Stimulated activated CD8-positive, alpha-beta memory T cell treated with anti-CD3 and anti-CD28 coated beads, Interleukin-15, amount 100 ng/mL, for 48 hours (primary cell): ENCODE data around the gene OSTC.
"Not testable (repeated sequence)": the region's sequence is repeated elsewhere in the genome, so short reads cannot be mapped to it uniquely, and the experiment has no call there.

Experiments used
- DNase-seq, 2 donors: peaks; one replicate each; pipeline ENCODE4 v3.0.0-alpha.2; 2020; ENCODE audit warnings: low read depth in 2 of 2

Gene OSTC

DNA sequence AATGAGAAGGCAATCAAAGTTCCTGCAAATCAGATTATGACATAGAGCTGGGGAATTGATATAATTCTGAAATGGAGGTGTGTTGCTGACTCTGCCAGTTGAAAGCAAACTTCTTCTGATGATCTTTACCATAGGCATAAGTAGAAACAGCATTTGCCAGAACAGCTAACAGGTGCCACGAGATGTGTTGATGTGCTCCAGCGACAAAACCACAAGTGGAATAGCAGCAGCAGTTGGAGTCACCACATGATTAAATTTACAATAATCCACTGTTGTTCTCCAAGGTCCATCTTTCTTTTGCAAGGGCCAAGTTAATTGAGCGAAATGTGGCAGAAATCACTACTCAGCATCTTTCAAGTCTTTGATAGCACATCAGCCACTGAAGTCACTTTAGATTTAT is 3.7 kb upstream of the OSTC start:
- DNase-seq, result no peak

DNA sequence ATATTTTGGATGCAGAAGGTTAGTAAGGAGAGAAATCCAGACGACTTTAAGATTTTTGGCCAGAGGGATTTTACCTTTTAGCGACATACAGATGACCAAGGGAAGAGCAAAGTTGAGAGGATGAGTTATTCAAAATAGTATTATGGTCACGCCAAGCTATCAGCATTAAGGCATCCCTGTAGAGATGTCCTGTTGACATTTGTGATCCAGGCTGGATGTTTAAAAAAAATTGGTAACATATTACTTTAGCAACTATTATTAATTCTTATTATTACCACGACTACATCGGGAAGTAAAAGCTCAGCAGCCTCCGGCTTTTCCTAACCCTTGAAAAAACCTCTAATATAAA is 562 bp upstream of the OSTC start:
- no peak for DNase-seq

DNA sequence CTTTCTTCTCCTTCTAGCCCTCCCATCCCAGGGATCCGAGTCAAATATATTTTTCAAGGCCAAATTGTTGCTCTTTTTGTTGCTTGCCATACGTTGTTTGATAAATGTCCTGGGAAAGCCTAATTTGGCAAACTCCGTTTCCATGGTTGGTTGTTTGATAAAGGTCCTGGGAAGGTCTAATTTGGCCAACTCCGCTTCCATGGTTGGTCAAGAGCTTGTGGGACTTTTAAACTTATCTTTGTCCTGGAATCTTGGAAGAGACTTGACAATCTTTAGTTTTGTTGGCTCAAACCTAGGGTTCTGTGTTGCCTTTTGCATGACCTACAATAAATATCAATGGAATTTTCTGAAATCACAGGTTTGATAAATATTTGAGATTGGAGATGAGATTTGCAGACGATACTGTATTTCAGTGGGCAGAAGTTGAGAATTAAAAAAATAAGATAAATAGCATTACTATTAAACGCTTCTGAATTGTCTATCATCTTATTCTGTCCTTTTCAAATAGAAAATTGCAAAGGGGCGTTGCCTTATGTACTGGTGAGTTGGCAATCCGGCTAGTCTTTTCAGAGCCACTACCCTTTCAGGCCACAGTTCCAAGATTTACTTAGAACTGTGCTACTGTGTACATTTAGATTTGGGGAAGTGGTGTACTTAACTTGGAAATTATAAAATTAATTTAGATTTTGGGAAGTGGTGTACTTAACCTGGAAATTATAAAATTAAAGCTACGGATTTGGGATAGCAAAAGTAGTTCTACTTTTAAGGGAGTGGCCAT is 804 bp downstream of the OSTC start:
- DNase-seq, result no peak

DNA sequence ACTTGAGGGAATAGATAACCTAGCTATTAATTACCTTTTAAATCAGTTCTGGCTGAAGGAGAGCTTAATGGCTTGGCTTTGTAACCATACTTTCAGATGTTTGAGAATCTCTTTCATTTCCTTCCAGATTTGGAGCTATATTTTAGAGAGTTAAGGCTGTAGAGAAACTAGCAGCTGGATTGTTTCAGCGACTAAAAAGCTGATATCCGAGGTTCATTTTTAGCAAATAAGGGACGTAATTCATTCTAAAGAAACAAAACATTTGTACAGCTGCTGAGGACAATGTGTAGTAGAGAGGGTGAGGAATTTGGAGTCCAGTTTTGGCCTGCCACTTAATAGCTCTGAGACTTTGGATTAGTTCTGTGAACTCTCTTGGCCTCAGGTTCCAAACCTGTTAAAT is 12.2 kb downstream of the OSTC start:
- DNase-seq, result no peak

DNA sequence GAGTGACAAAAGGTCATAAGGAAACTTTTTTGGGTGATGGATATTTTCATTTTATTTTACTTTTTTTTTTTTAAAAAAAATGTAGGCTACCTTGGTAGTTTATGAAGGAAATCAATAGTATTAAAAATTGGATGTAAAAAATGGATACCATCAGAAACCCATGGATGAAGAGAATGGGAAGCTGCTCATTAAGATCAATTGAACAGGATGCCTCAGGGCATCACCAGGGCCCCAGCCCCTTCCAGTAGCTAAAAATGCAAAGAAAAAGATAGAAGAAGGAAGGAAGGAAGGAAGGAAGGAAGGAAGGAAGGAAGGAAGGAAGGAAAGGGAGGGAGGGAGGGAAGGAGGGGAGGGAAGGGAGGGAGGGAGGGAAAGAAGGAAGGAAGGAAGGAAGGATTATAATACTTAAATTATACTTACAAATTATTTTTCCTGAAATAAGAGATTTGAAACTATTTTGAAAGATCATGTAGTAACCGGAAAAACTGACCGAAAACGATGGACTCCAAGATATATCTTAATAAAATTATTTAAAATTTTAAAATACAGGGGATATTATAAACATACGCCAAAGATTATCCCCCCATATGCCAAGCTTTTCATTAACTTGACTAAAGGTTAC is 24.1 kb downstream of the OSTC start:
- no peak for DNase-seq

DNA sequence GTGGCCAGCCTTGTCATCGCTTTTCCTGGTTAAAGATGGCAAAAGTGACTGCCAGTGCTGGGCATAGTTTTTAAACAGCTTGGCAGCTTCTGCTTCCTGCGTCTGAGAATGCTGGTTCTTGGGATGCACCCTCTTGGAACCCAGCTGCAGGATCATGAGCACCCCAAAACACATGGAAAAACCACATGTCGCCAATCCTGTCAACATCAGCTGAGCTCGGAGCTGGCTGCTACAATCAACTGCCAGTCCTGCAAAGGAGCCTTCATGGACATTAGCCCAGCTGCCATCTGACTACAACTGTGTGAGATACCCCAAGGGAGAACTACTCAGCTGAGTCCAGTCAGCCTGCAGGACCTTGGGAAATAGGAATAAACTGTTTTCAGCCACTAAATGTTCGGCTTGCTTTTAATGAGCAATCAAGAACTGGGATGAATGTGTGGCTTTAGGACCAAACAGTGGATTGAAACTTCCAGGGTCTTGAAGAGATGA is 31.0 kb downstream of the OSTC start:
- no peak for DNase-seq

DNA sequence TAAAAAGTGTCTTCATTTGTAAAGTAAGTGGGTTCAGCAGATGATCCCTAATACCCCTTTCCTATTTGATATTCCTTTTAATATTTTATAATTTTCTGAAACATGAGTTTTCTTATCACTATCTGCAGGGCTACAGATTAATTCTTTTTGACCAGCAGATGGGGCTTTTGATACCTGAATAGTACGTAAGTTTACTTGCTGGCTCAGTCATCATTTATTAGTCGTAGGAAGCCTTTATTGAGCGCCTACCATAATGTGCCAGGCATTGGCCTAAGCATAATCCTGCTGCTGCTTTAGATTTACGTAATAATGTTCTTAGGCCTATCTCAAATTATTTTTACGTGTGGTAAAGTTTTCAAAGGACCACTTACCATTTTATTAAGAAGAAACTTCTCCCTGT is 33.1 kb downstream of the OSTC start:
- no peak for DNase-seq

DNA sequence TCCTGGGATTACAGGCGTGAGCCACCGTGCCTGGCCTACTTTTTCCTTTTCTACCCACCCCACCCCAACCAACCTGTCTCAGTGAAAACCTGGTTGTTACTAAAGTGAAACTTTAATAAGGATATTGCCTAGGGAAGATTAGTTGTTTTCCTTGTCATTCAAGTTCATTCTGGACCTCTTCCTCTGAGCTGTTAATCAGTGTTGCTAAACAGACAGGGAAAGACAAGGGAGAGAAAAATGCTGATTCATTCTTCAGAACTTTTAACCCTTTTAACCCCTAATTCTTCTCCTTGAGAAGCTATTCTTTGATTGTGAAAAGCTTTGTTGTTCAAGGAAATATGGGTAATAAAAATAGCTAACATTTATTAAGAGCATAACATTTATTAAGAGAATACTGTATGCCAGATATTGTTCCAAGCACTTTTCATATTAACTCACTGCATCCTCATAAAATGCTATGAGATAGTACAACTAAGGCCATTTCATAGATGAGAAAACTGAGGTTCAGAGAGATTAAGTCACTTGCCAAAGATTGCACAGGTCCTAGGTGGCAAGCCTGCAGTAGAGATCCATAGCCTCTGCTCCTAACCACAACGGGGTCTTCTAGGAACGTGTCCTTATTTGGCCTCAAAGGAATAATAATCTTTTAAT is 34.8 kb downstream of the OSTC start:
- no peak for DNase-seq

DNA sequence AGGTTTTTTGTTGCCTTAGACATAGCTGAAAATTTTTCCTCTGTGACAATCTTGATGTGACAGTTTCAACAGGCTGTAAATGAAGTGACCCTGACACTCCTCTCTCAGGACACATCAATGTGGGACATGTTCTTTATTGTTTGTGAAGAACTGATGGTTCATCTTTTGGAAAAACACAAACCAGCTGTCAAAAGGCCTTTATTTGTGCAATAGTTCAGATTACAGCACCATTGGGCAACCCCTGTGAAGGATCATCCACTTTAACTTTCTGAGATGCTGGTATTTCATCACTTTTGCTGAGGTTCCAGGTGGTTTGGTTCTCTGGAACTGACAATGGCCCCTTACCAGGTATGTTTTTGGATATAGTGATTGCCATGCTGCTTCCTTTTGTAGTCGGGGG is 40.3 kb downstream of the OSTC start:
- no peak for DNase-seq

DNA sequence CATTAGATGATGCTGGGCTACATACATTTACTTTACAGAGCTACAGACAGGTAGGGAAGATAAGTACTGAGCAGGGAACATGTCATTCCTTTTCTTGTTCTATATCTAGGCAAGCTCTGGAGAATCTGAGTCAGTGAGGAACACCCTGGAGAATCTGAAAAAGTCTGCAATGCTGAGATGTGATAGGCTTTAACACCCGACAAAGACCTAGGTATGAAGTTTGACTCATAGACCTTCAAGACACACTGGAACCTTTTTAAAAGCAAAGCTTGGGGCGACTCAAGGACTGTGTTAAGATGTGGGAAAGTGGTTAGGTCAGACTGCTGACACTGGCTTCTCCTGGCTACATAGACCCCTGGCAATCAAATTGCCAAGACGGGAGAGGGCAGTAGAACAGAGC is 42.8 kb downstream of the OSTC start:
- no peak for DNase-seq

DNA sequence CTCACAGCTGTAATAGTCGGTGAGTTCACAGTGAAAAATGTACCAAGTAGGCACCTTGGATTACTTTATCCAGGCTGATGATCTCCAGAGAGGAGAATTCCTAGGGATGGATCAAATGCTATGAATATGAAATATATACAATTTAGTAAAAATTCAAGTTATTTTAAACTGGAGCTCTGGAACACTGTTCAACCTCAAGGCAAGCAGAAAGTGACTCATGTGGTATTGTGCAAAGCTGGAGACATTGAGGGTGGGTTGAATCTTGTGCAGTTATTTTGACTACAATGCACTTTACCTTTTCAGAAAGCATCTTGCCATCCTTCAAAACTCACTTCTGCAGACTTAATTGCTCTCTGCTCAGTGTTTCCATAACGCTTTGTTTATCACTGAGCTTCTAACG is 43.4 kb downstream of the OSTC start:
- DNase-seq, result no peak

DNA sequence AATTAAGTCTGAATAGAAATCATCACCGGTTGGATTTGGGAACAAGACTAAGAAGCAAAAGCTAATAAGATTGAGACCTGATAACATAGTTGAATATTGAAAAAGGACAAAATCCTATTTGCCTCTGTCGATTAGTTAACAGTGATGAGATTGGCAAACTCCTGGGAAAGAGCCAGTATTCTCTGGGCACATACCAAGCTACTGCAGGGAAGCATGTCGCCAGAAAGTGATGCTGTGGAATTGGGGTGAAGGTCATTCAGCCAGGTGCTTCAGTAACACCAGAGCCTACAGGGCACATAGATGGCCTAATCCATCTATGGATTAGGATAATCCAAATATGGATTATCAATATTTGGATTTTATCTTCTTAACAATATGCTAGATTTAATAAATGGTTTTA is 44.0 kb downstream of the OSTC start:
- no peak for DNase-seq

DNA sequence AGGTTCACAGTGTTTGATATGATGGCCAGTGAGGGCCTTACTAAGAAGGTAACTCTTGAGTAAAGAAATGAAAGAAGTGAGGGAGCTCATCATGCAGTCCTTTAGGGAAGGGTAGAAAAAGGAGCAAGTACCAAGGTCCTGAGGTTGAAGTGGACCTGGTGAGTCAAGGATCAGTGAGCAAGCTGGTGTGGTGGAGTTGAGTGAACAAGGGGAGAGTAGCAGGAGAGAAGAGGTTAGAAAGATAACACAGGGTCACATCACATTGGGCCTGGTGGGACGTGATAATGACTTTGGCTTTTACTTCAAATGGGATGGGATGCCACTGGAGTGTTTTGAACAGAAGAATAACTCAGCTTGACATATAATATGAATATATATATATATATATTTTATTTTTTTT is 44.7 kb downstream of the OSTC start:
- no peak for DNase-seq

DNA sequence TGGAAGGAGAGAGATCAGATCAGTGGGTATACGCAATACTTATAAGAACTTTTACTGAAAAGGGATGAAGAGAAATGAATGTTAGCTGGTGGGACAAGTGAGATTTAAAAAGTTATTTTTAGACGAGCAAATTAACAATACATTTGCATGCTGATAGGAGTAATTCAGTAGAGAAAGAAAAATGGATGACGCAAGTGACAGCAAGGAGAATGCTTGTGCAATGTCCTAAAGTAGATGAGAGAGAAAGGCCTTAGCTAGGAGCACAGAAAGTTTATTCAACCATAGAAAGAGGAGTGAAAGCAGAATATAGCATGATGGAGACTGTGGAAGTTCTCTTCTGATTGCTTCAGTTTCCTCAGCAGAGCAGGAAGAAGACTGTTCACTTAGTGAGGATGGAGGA is 45.8 kb downstream of the OSTC start:
- no peak for DNase-seq

DNA sequence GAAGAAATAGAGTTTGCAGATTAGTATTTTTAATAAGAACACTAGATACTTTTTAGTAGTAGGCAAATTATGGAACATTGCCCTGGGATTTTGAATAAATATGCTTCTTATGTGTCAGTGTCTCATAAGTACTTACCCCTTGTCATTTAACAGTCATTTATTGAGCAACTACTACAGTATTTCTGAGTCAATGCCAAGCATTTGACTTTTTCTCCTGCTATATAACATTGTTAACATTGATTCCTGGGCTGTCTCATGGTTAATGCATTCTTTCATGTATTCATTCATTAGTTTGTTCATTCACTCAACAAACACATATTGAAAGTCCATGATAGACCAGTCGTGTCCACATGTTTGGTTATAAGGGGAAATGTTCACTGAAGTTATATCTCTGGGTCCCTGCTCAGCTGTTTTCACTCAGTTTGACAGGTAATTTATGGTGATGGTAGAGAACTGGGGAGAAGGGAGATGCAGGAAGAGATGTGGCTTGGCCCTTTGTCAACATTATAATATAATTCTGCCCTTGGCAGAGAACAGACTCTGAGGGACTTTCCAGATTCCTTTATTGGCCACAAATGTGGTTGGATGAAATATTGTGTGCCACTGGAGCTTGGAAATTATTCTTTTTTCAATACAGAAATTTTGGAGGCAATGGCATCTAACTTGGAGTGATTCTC is 49.8 kb downstream of the OSTC start:
- DNase-seq, result no peak

DNA sequence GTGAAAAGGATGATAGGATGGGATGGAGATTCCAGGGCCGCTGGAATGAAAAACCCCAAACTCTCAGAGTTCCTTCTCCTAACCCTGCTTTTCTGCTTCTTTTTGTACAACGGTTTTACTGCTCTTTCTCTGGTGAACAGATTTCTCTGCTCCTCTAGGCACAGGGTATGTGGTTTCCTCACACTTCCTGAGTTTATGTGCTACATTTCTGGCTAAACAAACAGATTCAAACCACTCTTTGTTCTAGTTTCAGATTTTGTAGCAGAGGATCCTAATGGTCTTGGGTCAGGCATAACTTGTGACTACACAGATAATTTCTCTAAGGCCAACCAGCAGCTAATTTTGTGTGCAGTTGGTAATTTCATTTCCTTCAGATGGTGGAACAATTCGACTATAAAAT is 52.6 kb downstream of the OSTC start:
- no peak for DNase-seq

DNA sequence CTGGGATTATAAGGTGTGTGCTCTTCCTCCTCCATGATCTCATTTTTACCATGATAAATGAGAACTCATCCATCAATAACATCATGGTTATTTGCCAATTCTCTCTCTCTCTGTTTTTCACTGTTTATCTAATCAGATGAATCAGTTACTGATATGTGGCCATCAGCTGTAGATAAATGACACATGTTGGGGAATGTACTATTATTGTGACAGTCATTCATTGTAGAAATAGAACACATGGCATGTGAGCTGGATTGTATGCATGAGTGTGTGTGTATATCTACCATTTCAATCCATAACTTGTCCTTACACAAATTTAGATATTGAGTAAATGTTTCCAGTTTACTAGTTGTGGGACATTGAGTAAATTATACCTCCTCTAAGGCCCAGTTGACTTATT is 53.0 kb downstream of the OSTC start:
- DNase-seq, result no peak

DNA sequence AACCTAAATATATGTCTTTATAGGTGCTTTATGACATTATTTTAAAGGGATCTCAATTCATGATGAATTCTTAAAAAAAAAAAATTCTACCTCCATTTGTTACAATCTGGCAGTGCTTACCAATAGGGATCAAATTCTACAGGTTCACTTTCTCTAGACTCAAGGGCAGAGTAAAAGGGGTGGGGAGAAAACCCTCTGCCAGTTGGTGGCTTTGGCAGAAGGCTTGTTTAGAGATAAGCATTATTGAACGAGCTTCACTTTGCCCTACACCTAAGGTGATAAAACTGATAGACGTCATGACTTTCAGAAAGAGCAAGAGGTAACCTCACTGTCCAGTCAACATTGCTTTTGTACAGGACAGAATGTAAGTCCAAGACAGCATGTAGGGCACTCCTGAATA is 53.6 kb downstream of the OSTC start:
- no peak for DNase-seq

DNA sequence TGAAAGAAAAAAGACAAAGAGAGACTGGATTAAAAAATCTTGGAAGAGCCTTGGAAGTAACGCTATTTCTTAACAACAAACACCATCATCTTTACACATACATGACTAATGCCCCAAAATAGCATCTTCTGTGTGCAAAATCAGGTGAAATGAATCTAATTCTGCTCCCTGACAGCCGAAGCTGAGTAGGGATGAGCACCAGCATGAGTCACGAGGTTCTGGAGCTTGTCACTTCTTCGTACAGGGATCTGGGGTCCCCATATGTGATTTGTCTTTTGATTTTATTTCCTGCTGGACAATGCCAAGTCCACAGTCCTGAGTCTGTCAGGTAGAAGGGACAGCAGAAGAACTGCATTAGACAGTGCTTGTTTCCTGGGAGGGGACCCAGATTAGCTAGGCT is 55.9 kb downstream of the OSTC start:
- DNase-seq, result no peak

DNA sequence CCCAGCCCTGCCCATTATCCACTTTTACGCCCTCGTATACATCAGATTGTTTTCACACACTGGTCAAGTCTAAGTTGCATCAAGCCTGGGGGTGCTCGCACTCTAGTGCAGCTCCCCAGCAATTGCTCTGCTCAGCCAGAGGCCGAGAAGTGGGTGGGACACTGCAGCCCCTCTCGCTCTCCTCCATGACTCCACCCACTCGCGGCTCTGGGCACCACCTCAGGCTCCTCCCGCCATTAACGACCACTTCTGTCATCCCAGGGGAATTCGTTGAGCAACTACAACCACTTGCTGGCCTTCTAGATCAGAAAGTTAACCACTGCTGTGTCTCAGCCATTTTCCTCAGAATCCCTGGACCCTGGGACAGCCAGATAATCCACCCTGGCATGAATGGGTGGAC is 58.8 kb downstream of the OSTC start:
- DNase-seq, result no peak

DNA sequence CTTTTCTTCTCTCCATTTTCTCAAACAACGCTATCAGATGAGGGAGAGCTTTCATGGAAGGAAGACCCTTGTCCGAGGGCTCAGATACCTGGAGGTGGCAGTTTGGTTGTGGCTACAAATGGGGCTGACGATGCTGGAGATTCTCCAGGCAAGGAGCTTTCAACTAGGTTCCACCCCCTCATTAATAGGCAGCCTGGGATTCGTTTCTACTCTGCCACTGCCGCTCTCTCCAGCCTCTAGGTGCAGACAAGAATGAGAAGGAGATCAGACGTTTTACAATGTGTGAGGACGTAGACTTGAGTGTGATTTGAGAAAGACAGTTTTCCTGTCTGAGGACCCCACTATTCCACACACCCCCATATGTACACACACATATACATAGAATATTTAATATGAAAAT is 59.3 kb downstream of the OSTC start:
- DNase-seq, result no peak

DNA sequence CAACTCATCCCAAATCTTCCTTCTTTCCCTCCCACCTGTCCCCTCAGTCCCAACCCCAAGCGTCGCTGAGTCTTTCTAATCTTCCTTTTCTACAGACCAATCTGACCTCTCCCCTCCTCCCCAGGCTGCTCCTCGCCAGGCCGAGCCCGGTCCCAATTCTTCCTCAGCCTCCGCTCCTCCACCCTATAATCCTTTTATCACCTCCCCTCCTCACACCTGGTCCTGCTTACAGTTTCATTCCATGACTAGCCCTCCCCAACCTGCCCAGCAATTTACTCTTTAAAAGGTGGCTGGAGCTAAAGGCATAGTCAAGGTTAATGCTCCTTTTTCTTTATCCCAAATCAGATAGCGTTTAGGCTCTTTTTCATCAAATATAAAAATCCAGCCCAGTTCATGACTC is 60.2 kb downstream of the OSTC start:
- DNase-seq, result not testable (repeated sequence)

DNA sequence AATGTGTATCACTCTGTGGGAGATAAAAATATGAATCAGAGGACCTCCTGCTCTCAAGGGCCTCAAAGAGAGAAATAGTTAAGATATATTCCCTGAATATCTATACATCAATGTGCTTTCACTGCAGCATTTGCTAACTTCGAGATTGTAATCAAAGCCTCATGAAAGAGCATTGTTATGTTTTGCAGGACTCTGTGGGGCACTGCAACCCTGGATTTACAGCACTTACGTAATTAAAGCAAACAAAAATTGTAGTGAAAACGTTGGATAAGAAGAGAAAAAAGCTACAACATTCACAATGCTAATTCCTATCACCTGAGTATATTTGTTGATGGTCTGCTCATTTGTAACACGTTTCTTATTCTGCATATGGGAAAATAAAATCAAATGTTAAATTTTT is 64.5 kb downstream of the OSTC start:
- DNase-seq, result no peak
